Heart right ventricle (tissue), 16 donors: ENCODE results near the gene GLRX5. TPM values are rescaled to one million over a fixed set of nuclear protein-coding genes. Genes with fewer than 3 reads are reported as not detected.

ENCODE experiments used
- ATAC-seq, 8 donors: fragments of 200-7000 bp; cut with Tn5 transposase; one replicate each; pipeline ENCODE4 v1.9.1; 2020; ENCODE audit warnings: mild to moderate bottlenecking in 8 of 8, moderate library complexity in 8 of 8, moderate number of reproducible peaks in 1 of 8
- DNase-seq, 2 donors: peaks; one replicate each; pipeline ENCODE4 v3.0.0-alpha.2; 2020
- H3K27ac ChIP-seq, 10 donors: fragments of 200-600 bp; sonication (generic) in 2 of 10; one replicate each; pipeline versions ENCODE4 v1.5.0 to v1.8.0; 2020 to 2022; ENCODE audit warnings: mild to moderate bottlenecking in 3 of 10
- H3K27me3 ChIP-seq, 7 donors: fragments of 200-600 bp; one replicate each; pipeline ENCODE4 v1.8.0; 2021 to 2022; ENCODE audit warnings: mild to moderate bottlenecking in 2 of 7
- H3K36me3 ChIP-seq, 9 donors: fragments of 200-600 bp; sonication (generic) in 1 of 9; one replicate each; pipeline versions ENCODE4 v1.5.0 to v1.8.0; 2020 to 2022; ENCODE audit warnings: mild to moderate bottlenecking in 2 of 9
- H3K4me1 ChIP-seq, 9 donors: fragments of 200-600 bp; sonication (generic) in 1 of 9; one replicate each; pipeline versions ENCODE4 v1.5.0 to v1.8.0; 2020 to 2022; ENCODE audit warnings: mild to moderate bottlenecking in 4 of 9
- H3K4me3 ChIP-seq, 10 donors: fragments of 200-600 bp; sonication (generic) in 2 of 10; one replicate each; pipeline versions ENCODE4 v1.5.0 to v1.8.0; 2020 to 2022; ENCODE audit warnings: mild to moderate bottlenecking in 7 of 10, moderate library complexity in 2 of 10
- H3K9me3 ChIP-seq, 11 donors: fragments of 200-600 bp in 10 of 11; sonication (generic) in 2 of 11; one replicate each; pipeline versions ENCODE4 v1.5.0 to v1.8.0; 2013 to 2022; ENCODE audit warnings: mild to moderate bottlenecking in 2 of 11, control low read depth in 1 of 11, moderate library complexity in 1 of 11
- WGBS, 2 donors: extraction: QIAGEN DNeasy Blood & Tissue Kit; methylation state at CpG; one replicate each; pipeline ENCODE4 v1.1.7; 2013; ENCODE audit warnings: inconsistent platforms in 1 of 2; 5-methylcytosine and 5-hydroxymethylcytosine counted together
- intact Hi-C, 10 donors: fragments of 100-400 bp; cut with DNase I; formaldehyde crosslinking; loops; one replicate each; pipeline versions ENCODE4 v1.11.1 to v1.14.2; 2022
- polyA plus RNA-seq, 2 donors: library from polyadenylated mRNA; stranded (reverse); fragments of 200-250 nt; gene quantifications; one replicate each; pipeline ENCODE4 v1.2.3, GENCODE V29; 2013
- total RNA-seq, 10 donors: library from RNA; stranded (reverse); fragmentation: NEBNext Ultra II Directional in 3 of 10; extraction: Animal tissue kit (Norgen Biotek cat#: 25700) in 3 of 10; gene quantifications; one replicate each; pipeline versions ENCODE4 v1.2.1 to v1.2.4, GENCODE V29; 2021 to 2023
- TF ChIP-seq, protein P1 (sequence below), 9 donors: fragments of 200-600 bp; sonication (generic) in 2 of 9; IDR thresholded peaks; one replicate each; pipeline versions ENCODE4 v1.5.0 to v1.8.0; 2021 to 2022; ENCODE audit warnings: antibody characterized with exemption in 9 of 9, mild to moderate bottlenecking in 5 of 9, moderate library complexity in 1 of 9
- donor health status: Arrhythmogenic right ventricular cardiomyopathy.
- donor health status: ischemic (EF 13 %, LVEDD 7.1; RV severe dilation, severe dysfunction).
- donor health status: healthy with polysubstance abuse.
- donor health status: DM: no; HTN: yes; CAD: no.
- donor health status: DM: no; HTN: no; CAD: no.
- donor health status: ischemic (EF 25% LVEDD 6.9; RV normal size, moderate dysfunction).
- donor health status: ischemic (EF 25% LVEDD 5.7; RV mildly dilated, moderate dysfunction).
- donor health status: healthy.
- donor health status: DM: yes; HTN: yes; CAD: no.
- donor health status: Ischemic cardiomyopathy.
- donor health status: ischemic (EF 35%, LVEDD 5.7; RV mildly dilated, moderate dysfunction).
- donor health status: nonischemic (EF 11% LVEDD 7.7; RV severe dilation, severe dysfunction).
- donor health status: DM: yes; HTN: yes; CAD: no.
- donor health status: PGD.
- donor health status: ischemic (EF 29% LVEDD 5.4; RV normal size, mild dysfunction).
- donor health status: nonischemic (EF 23%, LVEDD 6.1; RV moderate dilation, normal function).

The GLRX5 gene
- total and polyA plus RNA-seq, 12 donors, result 49.8 to 121 (median 86.8) TPM

DNA sequence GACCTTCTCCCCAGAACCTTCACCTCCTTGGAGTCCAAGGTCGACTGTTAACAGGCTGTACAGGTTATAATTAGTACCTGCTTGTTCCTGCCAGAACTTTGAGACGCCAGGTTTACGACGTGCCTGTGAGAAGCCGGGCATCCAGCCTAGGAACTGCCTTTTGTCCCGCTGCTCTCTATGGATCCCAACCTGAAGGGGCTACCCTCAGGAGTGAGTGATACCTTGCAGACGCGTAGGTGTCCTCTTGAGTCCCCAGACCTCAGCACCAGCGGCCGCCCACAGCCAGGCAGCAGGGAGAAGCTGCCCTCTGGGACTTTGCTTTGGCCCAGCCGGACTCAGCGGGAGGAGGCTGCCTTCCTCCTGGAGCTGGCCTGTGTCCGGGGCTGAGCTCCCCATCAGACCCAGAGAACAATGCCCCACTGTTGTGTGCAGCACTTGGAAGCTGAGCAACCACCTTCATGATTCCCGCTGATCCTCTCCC is 34.6 kb upstream of the GLRX5 start:
- DNase-seq, result no peak
- H3K27me3 ChIP-seq, result no peaks in the 10 kb centered on the region
- peak overlapping the region in 8 of 10 donors; percentile 0 to 76 (median 54) for H3K27ac ChIP-seq
- TF ChIP-seq, protein P1, sequence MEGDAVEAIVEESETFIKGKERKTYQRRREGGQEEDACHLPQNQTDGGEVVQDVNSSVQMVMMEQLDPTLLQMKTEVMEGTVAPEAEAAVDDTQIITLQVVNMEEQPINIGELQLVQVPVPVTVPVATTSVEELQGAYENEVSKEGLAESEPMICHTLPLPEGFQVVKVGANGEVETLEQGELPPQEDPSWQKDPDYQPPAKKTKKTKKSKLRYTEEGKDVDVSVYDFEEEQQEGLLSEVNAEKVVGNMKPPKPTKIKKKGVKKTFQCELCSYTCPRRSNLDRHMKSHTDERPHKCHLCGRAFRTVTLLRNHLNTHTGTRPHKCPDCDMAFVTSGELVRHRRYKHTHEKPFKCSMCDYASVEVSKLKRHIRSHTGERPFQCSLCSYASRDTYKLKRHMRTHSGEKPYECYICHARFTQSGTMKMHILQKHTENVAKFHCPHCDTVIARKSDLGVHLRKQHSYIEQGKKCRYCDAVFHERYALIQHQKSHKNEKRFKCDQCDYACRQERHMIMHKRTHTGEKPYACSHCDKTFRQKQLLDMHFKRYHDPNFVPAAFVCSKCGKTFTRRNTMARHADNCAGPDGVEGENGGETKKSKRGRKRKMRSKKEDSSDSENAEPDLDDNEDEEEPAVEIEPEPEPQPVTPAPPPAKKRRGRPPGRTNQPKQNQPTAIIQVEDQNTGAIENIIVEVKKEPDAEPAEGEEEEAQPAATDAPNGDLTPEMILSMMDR (IDR thresholded peaks at IDR 0.05), result no peak
- WGBS, 2 donors, result 51 to 57% methylated on average over 14 of the region's 14 CpGs
- no peak overlapping the region for H3K4me3 ChIP-seq
- H3K9me3 ChIP-seq, result no peaks in the 10 kb centered on the region
- ATAC-seq, result peak in 5 of 8 donors; percentile 12 to 60 (median 28)
- intact Hi-C loops, result no loop called here
- H3K4me1 ChIP-seq, result peaks cover 20 to 96% (median 74%) of the 10 kb centered on the region in 9 donors
- H3K36me3 ChIP-seq, result peaks cover 0 to 8% (median 0%) of the 10 kb centered on the region in 9 donors

DNA sequence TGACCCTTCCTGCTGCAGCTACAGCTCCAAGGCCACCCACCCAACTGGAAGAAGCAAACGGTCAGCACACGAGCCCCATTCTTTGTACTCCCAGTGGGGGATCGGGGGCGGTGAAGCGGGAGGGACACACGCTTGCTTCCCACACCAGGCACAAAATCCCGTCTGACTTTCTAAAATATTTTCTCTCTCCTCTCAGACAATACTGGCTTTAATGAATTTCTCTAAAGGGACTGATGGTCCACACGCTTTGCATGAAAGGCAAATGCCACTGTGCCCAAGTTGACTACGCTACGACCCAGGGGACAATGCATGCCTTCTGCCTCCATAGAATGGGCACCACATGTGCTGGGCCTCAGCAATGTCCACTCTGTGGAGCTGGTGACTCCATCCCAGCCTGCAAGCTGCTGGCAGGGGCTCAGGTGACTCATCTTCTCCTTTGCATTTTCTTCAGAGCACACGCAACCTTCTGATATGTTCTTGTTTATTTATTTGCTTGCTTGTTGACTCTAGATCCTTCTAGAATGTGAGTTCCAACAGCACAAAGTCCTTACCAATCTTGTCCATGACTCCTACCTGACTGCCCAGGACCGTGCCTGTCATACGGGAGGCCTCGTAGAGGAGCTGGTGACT is 34.0 kb upstream of the GLRX5 start:
- H3K4me3 ChIP-seq, result no peak overlapping the region
- no peaks in the 10 kb centered on the region for H3K27me3 ChIP-seq
- TF ChIP-seq, protein P1 (IDR thresholded peaks at IDR 0.05), result no peak
- ATAC-seq (peak in 2 of 8 donors; percentile 15 to 50), DNase-seq (no peak)
- intact Hi-C loops, result no loop called here
- peak overlapping the region in 8 of 10 donors; percentile 0 to 76 (median 54) for H3K27ac ChIP-seq
- peaks cover 20 to 94% (median 70%) of the 10 kb centered on the region in 9 donors for H3K4me1 ChIP-seq
- peaks cover 0 to 8% (median 0%) of the 10 kb centered on the region in 9 donors for H3K36me3 ChIP-seq
- 78 to 80% methylated on average over 14 of the region's 14 CpGs for WGBS, 2 donors
- H3K9me3 ChIP-seq, result no peaks in the 10 kb centered on the region

- no peak overlapping the region for H3K4me3 ChIP-seq
- peak overlapping the region in 2 of 10 donors; percentile 0 to 31 for H3K27ac ChIP-seq
- WGBS, 2 donors, result 85 to 89% methylated on average over 14 of the region's 14 CpGs
- TF ChIP-seq, protein P1 (IDR thresholded peaks at IDR 0.05), result no peak
- ATAC-seq (no peak), DNase-seq (no peak)
- peaks cover 0 to 17% (median 0%) of the 10 kb centered on the region in 9 donors for H3K36me3 ChIP-seq
- H3K9me3 ChIP-seq, result no peaks in the 10 kb centered on the region
- H3K4me1 ChIP-seq, result peaks cover 15 to 94% (median 67%) of the 10 kb centered on the region in 9 donors
- intact Hi-C loops, result no loop called here
- H3K27me3 ChIP-seq, result no peaks in the 10 kb centered on the region
Measured at GRCh38 chr14:95502381-95502950, 32.4 kb upstream of the GLRX5 start.

GRCh38 chr14:95503365-95504134 is 31.3 kb upstream of the GLRX5 start:
- Histone ChIP-seq H3K4me1 (peaks cover 25 to 94% (median 67%) of the 10 kb centered on the region in 9 donors), H3K36me3 (peaks cover 0 to 17% (median 0%) of the 10 kb centered on the region in 9 donors), H3K9me3 (no peaks in the 10 kb centered on the region), H3K27ac (peak overlapping the region in 2 of 10 donors; percentile 41 to 63), H3K4me3 (no peak overlapping the region), H3K27me3 (no peaks in the 10 kb centered on the region)
- no peak for DNase-seq
- intact Hi-C loops, result no loop called here
- WGBS, 2 donors, result 91 to 92% methylated on average over 8 of the region's 8 CpGs
- TF ChIP-seq, protein P1 (IDR thresholded peaks at IDR 0.05), result no peak
- no peak for ATAC-seq
